Measurements from ENCODE around the gene HBB.

HBB gene

GRCh38 chr11:5198285-5198684 lies 28.6 kb downstream of the HBB start:
- Histone ChIP-seq H3K4me1 (ENCODE audit: insufficient read depth, low read length) (no peaks in the 10 kb centered on the region), H3K9ac (ENCODE audit: low read depth, low read length) (no peak overlapping the region), H3K27ac (ENCODE audit: low read length) (no peak overlapping the region), H3K4me2 (ENCODE audit: insufficient read depth, low read length) (no peak overlapping the region), H4K20me1 (ENCODE audit: insufficient read depth, low read length) (no peaks in the 10 kb centered on the region), H3K4me3 (ENCODE audit: low read depth in 1 of 2, low read length in 2 of 2) (no peak overlapping the region), H3K36me3 (ENCODE audit: insufficient read depth, low read length) (no peaks in the 10 kb centered on the region), H2AFZ (ENCODE audit: low read depth, low read length) (no peak overlapping the region), H3K79me2 (ENCODE audit: insufficient read depth, low read length) (no peaks in the 10 kb centered on the region), H3K27me3 (ENCODE audit: insufficient read depth, low read length, poor library complexity) (peaks cover 4% of the 10 kb centered on the region), H3K9me3 (ENCODE audit: insufficient read depth, low read length, severe bottlenecking) (no peaks in the 10 kb centered on the region)
- no peak for DNase-seq
- no peak for TF ChIP-seq CTCF (IDR thresholded peaks at IDR 0.05; ENCODE audit: borderline replicate concordance, extremely low read depth, low read length, poor library complexity, severe bottlenecking)
- TF ChIP-seq EZH2 (IDR thresholded peaks at IDR 0.05; ENCODE audit: borderline replicate concordance, low read depth, low read length, severe bottlenecking) = no peak
- ATAC-seq (ENCODE audit: insufficient read depth, low read depth) = no peak

- no peaks in the 10 kb centered on the region for H3K4me1 ChIP-seq (ENCODE audit: insufficient read depth, low read length)
- no peaks in the 10 kb centered on the region for H3K36me3 ChIP-seq (ENCODE audit: insufficient read depth, low read length)
- H3K9ac ChIP-seq (ENCODE audit: low read depth, low read length) = no peak overlapping the region
- TF ChIP-seq EZH2 (IDR thresholded peaks at IDR 0.05; ENCODE audit: borderline replicate concordance, low read depth, low read length, severe bottlenecking) (no peak), CTCF (IDR thresholded peaks at IDR 0.05; ENCODE audit: borderline replicate concordance, extremely low read depth, low read length, poor library complexity, severe bottlenecking) (no peak)
- H3K4me3 ChIP-seq (ENCODE audit: low read depth in 1 of 2, low read length in 2 of 2) = no peak overlapping the region
- no peak overlapping the region for H2AFZ ChIP-seq (ENCODE audit: low read depth, low read length)
- H3K4me2 ChIP-seq (ENCODE audit: insufficient read depth, low read length) = no peak overlapping the region
- peaks cover 4% of the 10 kb centered on the region for H3K27me3 ChIP-seq (ENCODE audit: insufficient read depth, low read length, poor library complexity)
- no peaks in the 10 kb centered on the region for H3K79me2 ChIP-seq (ENCODE audit: insufficient read depth, low read length)
- no peak for ATAC-seq (ENCODE audit: insufficient read depth, low read depth)
- no peak for DNase-seq
- H4K20me1 ChIP-seq (ENCODE audit: insufficient read depth, low read length) = no peaks in the 10 kb centered on the region
- no peak overlapping the region for H3K27ac ChIP-seq (ENCODE audit: low read length)
- H3K9me3 ChIP-seq (ENCODE audit: insufficient read depth, low read length, severe bottlenecking) = no peaks in the 10 kb centered on the region
Measured at GRCh38 chr11:5197536-5197935, 29.3 kb downstream of the HBB start.

- Histone ChIP-seq H3K4me3 (ENCODE audit: low read depth in 1 of 2, low read length in 2 of 2) (no peak overlapping the region), H3K79me2 (ENCODE audit: insufficient read depth, low read length) (no peaks in the 10 kb centered on the region), H3K4me1 (ENCODE audit: insufficient read depth, low read length) (no peaks in the 10 kb centered on the region), H3K27me3 (ENCODE audit: insufficient read depth, low read length, poor library complexity) (peaks cover 4% of the 10 kb centered on the region), H3K9me3 (ENCODE audit: insufficient read depth, low read length, severe bottlenecking) (no peaks in the 10 kb centered on the region), H3K4me2 (ENCODE audit: insufficient read depth, low read length) (no peak overlapping the region), H3K9ac (ENCODE audit: low read depth, low read length) (no peak overlapping the region), H4K20me1 (ENCODE audit: insufficient read depth, low read length) (no peaks in the 10 kb centered on the region), H3K36me3 (ENCODE audit: insufficient read depth, low read length) (no peaks in the 10 kb centered on the region), H2AFZ (ENCODE audit: low read depth, low read length) (no peak overlapping the region), H3K27ac (ENCODE audit: low read length) (no peak overlapping the region)
- DNase-seq (no peak), ATAC-seq (ENCODE audit: insufficient read depth, low read depth) (no peak)
- TF ChIP-seq CTCF (IDR thresholded peaks at IDR 0.05; ENCODE audit: borderline replicate concordance, extremely low read depth, low read length, poor library complexity, severe bottlenecking) (no peak), EZH2 (IDR thresholded peaks at IDR 0.05; ENCODE audit: borderline replicate concordance, low read depth, low read length, severe bottlenecking) (no peak)
Measured at GRCh38 chr11:5196731-5197130, 30.1 kb downstream of the HBB start.

- no peaks in the 10 kb centered on the region for H4K20me1 ChIP-seq (ENCODE audit: insufficient read depth, low read length)
- H3K79me2 ChIP-seq (ENCODE audit: insufficient read depth, low read length) = no peaks in the 10 kb centered on the region
- DNase-seq = no peak
- no peak overlapping the region for H3K4me2 ChIP-seq (ENCODE audit: insufficient read depth, low read length)
- H3K4me1 ChIP-seq (ENCODE audit: insufficient read depth, low read length) = no peaks in the 10 kb centered on the region
- no peaks in the 10 kb centered on the region for H3K27me3 ChIP-seq (ENCODE audit: insufficient read depth, low read length, poor library complexity)
- H3K4me3 ChIP-seq (ENCODE audit: low read depth in 1 of 2, low read length in 2 of 2) = no peak overlapping the region
- H3K9me3 ChIP-seq (ENCODE audit: insufficient read depth, low read length, severe bottlenecking) = no peaks in the 10 kb centered on the region
- no peak overlapping the region for H3K27ac ChIP-seq (ENCODE audit: low read length)
- no peak for ATAC-seq (ENCODE audit: insufficient read depth, low read depth)
- no peaks in the 10 kb centered on the region for H3K36me3 ChIP-seq (ENCODE audit: insufficient read depth, low read length)
- no peak overlapping the region for H2AFZ ChIP-seq (ENCODE audit: low read depth, low read length)
- TF ChIP-seq CTCF (IDR thresholded peaks at IDR 0.05; ENCODE audit: borderline replicate concordance, extremely low read depth, low read length, poor library complexity, severe bottlenecking) (no peak), EZH2 (IDR thresholded peaks at IDR 0.05; ENCODE audit: borderline replicate concordance, low read depth, low read length, severe bottlenecking) (no peak)
- no peak overlapping the region for H3K9ac ChIP-seq (ENCODE audit: low read depth, low read length)
Measured at GRCh38 chr11:5196067-5196466, 30.8 kb downstream of the HBB start.

Data from DND-41 (cell line).